ENCODE measurements around the gene CPT1A.

CPT1A gene

DNA sequence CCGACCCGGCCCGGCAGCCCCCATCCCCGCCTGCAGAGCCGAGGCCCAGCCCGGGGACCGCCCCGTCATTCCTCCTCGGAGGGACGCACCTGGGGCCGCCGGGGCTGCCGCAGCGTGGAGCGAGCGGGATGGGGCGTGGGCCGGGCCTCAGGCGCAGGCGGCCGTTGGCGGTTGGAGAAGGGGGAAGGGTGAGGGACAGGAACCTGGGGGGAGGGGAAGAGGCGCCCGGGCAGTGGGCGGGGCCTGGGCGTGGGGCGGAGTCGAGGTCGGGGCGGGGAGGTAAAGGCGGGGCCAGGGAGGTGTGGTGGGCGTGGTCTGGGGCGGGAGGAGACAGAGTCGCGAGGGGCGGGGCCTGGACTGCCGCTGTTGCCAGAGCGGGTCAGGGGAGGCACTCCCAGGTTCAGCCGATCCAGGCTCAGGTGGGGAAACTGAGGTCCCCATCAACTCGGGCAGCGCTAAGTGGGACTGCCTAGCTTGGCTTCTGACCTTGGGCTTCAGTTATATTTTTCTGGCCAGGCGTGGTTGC, 90.3 kb downstream of the CPT1A start, which contains the start of gene TESMIN:
TESMIN (minus strand) TSS at position 190 of the 526 bp plus-strand sequence. CDS start 860 bp downstream, outside the sequence.
- Histone ChIP-seq H3K27me3 (ENCODE audit: low read depth, low read length) (no peaks in the 10 kb centered on the region), H3K36me3 (ENCODE audit: control insufficient read depth in 1 of 2, insufficient read depth in 2 of 2, low read length in 2 of 2) (peaks cover 9 to 20% of the 10 kb centered on the region in 2 donors), H3K4me1 (ENCODE audit: control insufficient read depth in 1 of 2, insufficient read depth in 2 of 2, low read length in 2 of 2) (peaks cover 0 to 4% of the 10 kb centered on the region in 2 donors), H3K4me3 (ENCODE audit: low read depth in 1 of 2, low read length in 2 of 2) (peak within 1 kb of the TSS in 1 of 2 donors; percentile 54), H3K9me3 (ENCODE audit: control insufficient read depth in 1 of 2, low read length in 2 of 2) (no peaks in the 10 kb centered on the region), H3K27ac (ENCODE audit: low read length) (no peak within 1 kb of the TSS)

DNA sequence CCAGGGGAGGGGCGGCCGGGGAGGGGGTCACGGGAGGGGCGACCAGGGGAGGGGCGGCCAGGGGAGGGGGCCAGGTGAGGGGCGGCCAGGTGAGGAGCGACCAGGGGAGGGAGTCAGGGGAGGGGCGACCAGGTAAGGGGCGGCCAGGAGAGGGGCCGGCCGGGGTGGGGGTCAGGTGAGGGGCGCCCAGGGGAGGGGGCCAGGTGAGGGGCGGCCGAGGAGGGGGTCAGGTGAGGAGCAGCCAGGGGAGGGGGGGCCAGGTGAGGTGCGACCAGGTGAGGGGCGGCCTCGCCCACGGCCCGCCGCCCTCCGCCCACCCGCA, 90.8 kb downstream of the CPT1A start:
- peaks cover 6 to 16% of the 10 kb centered on the region in 2 donors for H3K36me3 ChIP-seq (ENCODE audit: control insufficient read depth in 1 of 2, insufficient read depth in 2 of 2, low read length in 2 of 2)
- H3K27ac ChIP-seq (ENCODE audit: low read length), result no peak overlapping the region
- peak overlapping the region in 1 of 2 donors; percentile 54 for H3K4me3 ChIP-seq (ENCODE audit: low read depth in 1 of 2, low read length in 2 of 2)
- H3K9me3 ChIP-seq (ENCODE audit: control insufficient read depth in 1 of 2, low read length in 2 of 2), result no peaks in the 10 kb centered on the region
- no peaks in the 10 kb centered on the region for H3K27me3 ChIP-seq (ENCODE audit: low read depth, low read length)
- peaks cover 0 to 4% of the 10 kb centered on the region in 2 donors for H3K4me1 ChIP-seq (ENCODE audit: control insufficient read depth in 1 of 2, insufficient read depth in 2 of 2, low read length in 2 of 2)

GRCh38 chr11:68750195-68751003, 91.3 kb downstream of the CPT1A start:
- Histone ChIP-seq H3K27me3 (ENCODE audit: low read depth, low read length) (no peaks in the 10 kb centered on the region), H3K9me3 (ENCODE audit: control insufficient read depth in 1 of 2, low read length in 2 of 2) (no peaks in the 10 kb centered on the region), H3K27ac (ENCODE audit: low read length) (no peak overlapping the region), H3K4me3 (ENCODE audit: low read depth in 1 of 2, low read length in 2 of 2) (no peak overlapping the region), H3K36me3 (ENCODE audit: control insufficient read depth in 1 of 2, insufficient read depth in 2 of 2, low read length in 2 of 2) (peaks cover 6 to 12% of the 10 kb centered on the region in 2 donors), H3K4me1 (ENCODE audit: control insufficient read depth in 1 of 2, insufficient read depth in 2 of 2, low read length in 2 of 2) (peaks cover 0 to 4% of the 10 kb centered on the region in 2 donors)

DNA sequence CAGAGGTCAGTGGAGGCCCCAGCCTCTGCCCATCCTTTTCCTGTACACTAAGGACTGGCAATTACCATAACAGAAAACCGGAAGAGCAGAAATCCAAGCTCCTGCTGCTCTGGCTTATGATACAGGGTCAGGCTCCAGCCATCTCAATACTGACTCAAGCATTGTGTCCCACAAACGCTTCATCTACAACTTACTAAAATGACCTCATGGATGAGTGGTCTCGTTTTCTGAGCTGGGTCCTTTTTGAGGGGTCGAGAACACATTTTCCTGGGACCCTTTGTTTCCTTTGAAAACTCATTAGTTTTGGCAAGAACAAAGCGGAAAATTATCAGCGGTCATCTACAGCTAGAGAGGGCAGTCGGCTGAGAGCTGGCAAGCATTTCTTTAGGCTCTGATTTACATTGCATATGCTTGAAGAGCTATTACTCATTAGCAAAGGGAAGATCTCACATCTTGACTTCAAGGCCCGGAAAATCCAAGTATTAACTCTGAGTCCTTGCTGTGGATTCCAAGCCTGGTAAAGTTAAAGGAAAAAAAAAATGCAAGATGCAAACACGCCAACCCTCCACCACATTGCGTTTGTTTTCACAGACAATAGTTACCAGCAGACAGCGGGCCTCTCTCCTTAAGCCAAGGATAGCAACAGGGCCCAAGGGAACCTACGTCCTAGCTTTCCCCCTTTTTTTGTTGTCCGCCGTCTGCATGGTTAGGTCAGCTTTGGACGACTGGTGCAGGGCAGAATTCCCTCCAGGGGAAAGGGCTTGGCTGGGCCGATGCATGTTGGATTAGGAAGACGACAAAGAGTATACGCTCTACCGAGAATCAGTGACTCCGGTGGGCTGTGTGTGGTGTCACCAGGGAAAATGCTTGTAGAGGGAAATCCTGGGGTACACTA, 92.2 kb downstream of the CPT1A start:
- no peaks in the 10 kb centered on the region for H3K27me3 ChIP-seq (ENCODE audit: low read depth, low read length)
- peaks cover 2 to 4% of the 10 kb centered on the region in 2 donors for H3K36me3 ChIP-seq (ENCODE audit: control insufficient read depth in 1 of 2, insufficient read depth in 2 of 2, low read length in 2 of 2)
- no peak overlapping the region for H3K27ac ChIP-seq (ENCODE audit: low read length)
- H3K9me3 ChIP-seq (ENCODE audit: control insufficient read depth in 1 of 2, low read length in 2 of 2), result no peaks in the 10 kb centered on the region
- H3K4me1 ChIP-seq (ENCODE audit: control insufficient read depth in 1 of 2, insufficient read depth in 2 of 2, low read length in 2 of 2), result peaks cover 0 to 4% of the 10 kb centered on the region in 2 donors
- H3K4me3 ChIP-seq (ENCODE audit: low read depth in 1 of 2, low read length in 2 of 2), result no peak overlapping the region

- Histone ChIP-seq H3K36me3 (ENCODE audit: control insufficient read depth in 1 of 2, insufficient read depth in 2 of 2, low read length in 2 of 2) (no peaks in the 10 kb centered on the region), H3K4me1 (ENCODE audit: control insufficient read depth in 1 of 2, insufficient read depth in 2 of 2, low read length in 2 of 2) (peaks cover 0 to 4% of the 10 kb centered on the region in 2 donors), H3K27ac (ENCODE audit: low read length) (no peak overlapping the region), H3K27me3 (ENCODE audit: low read depth, low read length) (no peaks in the 10 kb centered on the region), H3K4me3 (ENCODE audit: low read depth in 1 of 2, low read length in 2 of 2) (no peak overlapping the region), H3K9me3 (ENCODE audit: control insufficient read depth in 1 of 2, low read length in 2 of 2) (no peaks in the 10 kb centered on the region)
Observed at GRCh38 chr11:68748061-68748460, 93.7 kb downstream of the CPT1A start.

DNA sequence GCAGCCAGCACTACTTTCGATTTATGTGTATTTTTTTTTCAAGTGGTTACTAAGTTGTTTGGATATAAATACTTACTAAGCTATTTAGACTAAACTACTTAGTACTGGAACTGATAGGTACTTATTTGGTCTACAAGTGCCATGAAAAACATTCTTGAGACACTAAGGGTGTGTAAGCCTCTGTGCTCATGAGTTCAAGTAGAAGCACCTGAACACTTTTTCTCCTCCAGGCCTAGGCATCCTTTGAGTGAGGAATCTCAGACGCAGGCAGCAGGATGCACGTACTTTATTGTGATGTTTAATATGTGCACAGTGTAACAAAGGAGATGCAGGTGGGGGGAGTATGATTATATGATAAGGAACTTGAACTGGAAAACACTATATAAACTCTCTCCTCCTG, 98.2 kb downstream of the CPT1A start:
- no peaks in the 10 kb centered on the region for H3K9me3 ChIP-seq (ENCODE audit: control insufficient read depth in 1 of 2, low read length in 2 of 2)
- H3K4me1 ChIP-seq (ENCODE audit: control insufficient read depth in 1 of 2, insufficient read depth in 2 of 2, low read length in 2 of 2), result no peaks in the 10 kb centered on the region
- H3K4me3 ChIP-seq (ENCODE audit: low read depth in 1 of 2, low read length in 2 of 2), result no peak overlapping the region

DNA sequence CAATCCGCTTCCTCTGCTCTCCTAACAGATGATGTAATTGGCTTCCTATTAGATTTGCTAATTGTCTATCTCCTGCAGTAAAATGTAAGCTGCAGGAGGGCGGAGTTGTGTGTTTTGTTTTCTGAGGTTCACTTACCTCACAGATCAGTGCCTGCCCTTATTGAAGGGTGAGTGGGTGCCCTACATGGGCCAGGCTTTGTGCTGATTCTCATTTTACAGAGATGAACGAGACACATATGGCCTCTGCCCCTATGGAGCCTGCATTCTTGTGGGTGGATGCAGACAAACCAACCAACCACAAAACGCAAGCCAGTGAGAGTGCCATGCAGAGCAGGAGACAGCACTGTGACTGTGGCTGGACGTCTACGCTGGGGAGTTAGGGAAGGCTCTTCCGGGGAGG, 100.3 kb downstream of the CPT1A start:
- H3K27ac ChIP-seq (ENCODE audit: low read length), result no peak overlapping the region
- no peaks in the 10 kb centered on the region for H3K9me3 ChIP-seq (ENCODE audit: control insufficient read depth in 1 of 2, low read length in 2 of 2)
- H3K4me1 ChIP-seq (ENCODE audit: control insufficient read depth in 1 of 2, insufficient read depth in 2 of 2, low read length in 2 of 2), result no peaks in the 10 kb centered on the region
- H3K27me3 ChIP-seq (ENCODE audit: low read depth, low read length), result no peaks in the 10 kb centered on the region
- no peaks in the 10 kb centered on the region for H3K36me3 ChIP-seq (ENCODE audit: control insufficient read depth in 1 of 2, insufficient read depth in 2 of 2, low read length in 2 of 2)
- H3K4me3 ChIP-seq (ENCODE audit: low read depth in 1 of 2, low read length in 2 of 2), result no peak overlapping the region

More for the DNA sequence above, 98.2 kb downstream of the CPT1A start:
- Histone ChIP-seq H3K27ac (ENCODE audit: low read length) (no peak overlapping the region), H3K36me3 (ENCODE audit: control insufficient read depth in 1 of 2, insufficient read depth in 2 of 2, low read length in 2 of 2) (no peaks in the 10 kb centered on the region), H3K27me3 (ENCODE audit: low read depth, low read length) (no peaks in the 10 kb centered on the region)

GRCh38 chr11:68735646-68736045, 106.1 kb downstream of the CPT1A start:
- H3K36me3 ChIP-seq (ENCODE audit: control insufficient read depth in 1 of 2, insufficient read depth in 2 of 2, low read length in 2 of 2), result no peaks in the 10 kb centered on the region
- no peaks in the 10 kb centered on the region for H3K9me3 ChIP-seq (ENCODE audit: control insufficient read depth in 1 of 2, low read length in 2 of 2)
- H3K27me3 ChIP-seq (ENCODE audit: low read depth, low read length), result no peaks in the 10 kb centered on the region
- no peaks in the 10 kb centered on the region for H3K4me1 ChIP-seq (ENCODE audit: control insufficient read depth in 1 of 2, insufficient read depth in 2 of 2, low read length in 2 of 2)
- H3K4me3 ChIP-seq (ENCODE audit: low read depth in 1 of 2, low read length in 2 of 2), result no peak overlapping the region
- H3K27ac ChIP-seq (ENCODE audit: low read length), result no peak overlapping the region

DNA sequence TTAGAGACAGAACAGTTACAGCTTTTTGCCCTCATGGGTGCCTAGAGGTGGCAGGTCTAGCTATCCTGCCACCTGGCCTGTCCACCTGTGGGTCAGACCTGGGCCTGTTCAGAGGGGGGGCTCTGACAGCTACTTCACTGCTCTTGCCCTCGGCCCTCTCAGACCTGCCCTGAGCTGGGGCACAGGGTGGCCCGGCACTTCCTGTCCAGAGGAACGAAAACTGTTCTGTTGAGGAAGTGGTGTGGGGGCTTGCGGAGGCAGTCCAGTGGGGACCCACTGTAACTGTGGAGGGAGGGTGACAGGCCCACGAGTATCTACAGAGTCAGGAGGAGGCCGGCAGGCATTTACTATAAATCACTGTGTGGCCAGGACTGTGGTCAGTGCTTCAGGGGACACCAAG, 106.6 kb downstream of the CPT1A start:
- H3K36me3 ChIP-seq (ENCODE audit: control insufficient read depth in 1 of 2, insufficient read depth in 2 of 2, low read length in 2 of 2), result no peaks in the 10 kb centered on the region
- no peaks in the 10 kb centered on the region for H3K27me3 ChIP-seq (ENCODE audit: low read depth, low read length)
- no peak overlapping the region for H3K4me3 ChIP-seq (ENCODE audit: low read depth in 1 of 2, low read length in 2 of 2)
- H3K9me3 ChIP-seq (ENCODE audit: control insufficient read depth in 1 of 2, low read length in 2 of 2), result no peaks in the 10 kb centered on the region
- no peak overlapping the region for H3K27ac ChIP-seq (ENCODE audit: low read length)
- no peaks in the 10 kb centered on the region for H3K4me1 ChIP-seq (ENCODE audit: control insufficient read depth in 1 of 2, insufficient read depth in 2 of 2, low read length in 2 of 2)

- no peak overlapping the region for H3K27ac ChIP-seq (ENCODE audit: low read length)
- no peaks in the 10 kb centered on the region for H3K4me1 ChIP-seq (ENCODE audit: control insufficient read depth in 1 of 2, insufficient read depth in 2 of 2, low read length in 2 of 2)
- no peaks in the 10 kb centered on the region for H3K9me3 ChIP-seq (ENCODE audit: control insufficient read depth in 1 of 2, low read length in 2 of 2)
- H3K4me3 ChIP-seq (ENCODE audit: low read depth in 1 of 2, low read length in 2 of 2), result no peak overlapping the region
- H3K27me3 ChIP-seq (ENCODE audit: low read depth, low read length), result no peaks in the 10 kb centered on the region
- H3K36me3 ChIP-seq (ENCODE audit: control insufficient read depth in 1 of 2, insufficient read depth in 2 of 2, low read length in 2 of 2), result no peaks in the 10 kb centered on the region
Observed at GRCh38 chr11:68734111-68734510, 107.6 kb downstream of the CPT1A start.

DNA sequence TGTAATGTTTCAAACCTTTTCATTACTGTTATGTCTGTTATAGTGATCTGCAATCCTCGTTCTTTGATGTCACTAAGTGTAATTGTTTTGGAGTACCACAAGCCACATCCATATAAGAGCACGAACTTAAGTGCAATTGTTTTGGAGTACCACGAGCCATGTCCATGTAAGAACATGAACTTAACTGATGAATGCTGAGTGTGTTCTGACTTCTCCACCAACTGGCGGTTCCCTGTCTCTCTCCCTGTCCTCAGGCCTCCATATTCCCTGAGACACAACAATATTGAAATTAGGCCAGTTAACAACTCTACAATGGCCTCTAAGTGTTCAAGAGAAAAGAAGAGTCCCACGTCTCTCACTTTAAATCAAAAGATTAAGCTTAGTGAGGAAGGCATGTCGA, 113.9 kb downstream of the CPT1A start:
- H3K4me1 ChIP-seq (ENCODE audit: control insufficient read depth in 1 of 2, insufficient read depth in 2 of 2, low read length in 2 of 2), result no peaks in the 10 kb centered on the region
- no peak overlapping the region for H3K4me3 ChIP-seq (ENCODE audit: low read depth in 1 of 2, low read length in 2 of 2)
- no peaks in the 10 kb centered on the region for H3K9me3 ChIP-seq (ENCODE audit: control insufficient read depth in 1 of 2, low read length in 2 of 2)
- no peaks in the 10 kb centered on the region for H3K27me3 ChIP-seq (ENCODE audit: low read depth, low read length)
- no peaks in the 10 kb centered on the region for H3K36me3 ChIP-seq (ENCODE audit: control insufficient read depth in 1 of 2, insufficient read depth in 2 of 2, low read length in 2 of 2)
- H3K27ac ChIP-seq (ENCODE audit: low read length), result no peak overlapping the region

Measured in muscle layer of duodenum (tissue), 2 donors.